Fibroblast of lung (primary cell): ENCODE measurements around the gene PIK3IP1. TPM values are rescaled to one million over a fixed set of nuclear protein-coding genes. Genes with fewer than 3 reads are reported as not detected.

Experiments
- DNase-seq, 2 donors: peaks; one replicate each; pipeline versions ENCODE4 v3.0.0 to v3.0.0-alpha.2; 2010; ENCODE audit warnings: low read depth in 2 of 2
- H2AFZ ChIP-seq: 2 replicates; pipeline ENCODE4 v1.5.1; 2012; ENCODE audit warnings: low read length, control low read depth, inconsistent platforms
- H3K27ac ChIP-seq: 2 replicates; pipeline ENCODE4 v1.5.1; 2011; ENCODE audit warnings: low read length, control low read depth; ENCODE audit not compliant: insufficient read depth
- H3K27me3 ChIP-seq: 2 replicates; pipeline ENCODE4 v1.5.1; 2011; ENCODE audit warnings: mild to moderate bottlenecking, low read length; ENCODE audit not compliant: control insufficient read depth, insufficient read depth
- H3K36me3 ChIP-seq: 2 replicates; pipeline ENCODE4 v1.5.1; 2011; ENCODE audit warnings: low read length; ENCODE audit not compliant: control insufficient read depth, insufficient read depth
- H3K4me1 ChIP-seq: 2 replicates; pipeline ENCODE4 v1.5.1; 2011; ENCODE audit warnings: low read length; ENCODE audit not compliant: control insufficient read depth, insufficient read depth; ENCODE audit errors: extremely low read depth
- H3K4me2 ChIP-seq: 2 replicates; pipeline ENCODE4 v1.5.1; 2011; ENCODE audit warnings: low read length, control low read depth; ENCODE audit not compliant: insufficient read depth; ENCODE audit errors: extremely low read depth
- H3K4me3 ChIP-seq, 4 experiments: fragments of 200-600 bp in 1 of 4; sonication (generic) in 1 of 4; replicated peaks in 1 of 4; 2 replicates each; pipeline ENCODE4 v1.5.1; 2011 to 2016; ENCODE audit warnings: low read length in 4 of 4, low read depth in 3 of 4, mild to moderate bottlenecking in 3 of 4, control low read depth in 2 of 4, inconsistent platforms in 1 of 4, mixed read lengths in 1 of 4; ENCODE audit not compliant: insufficient read depth in 1 of 4; ENCODE audit errors: control extremely low read depth in 1 of 4
- H3K79me2 ChIP-seq: 2 replicates; pipeline ENCODE4 v1.5.1; 2012; ENCODE audit warnings: mild to moderate bottlenecking, low read length, inconsistent platforms; ENCODE audit not compliant: control insufficient read depth, insufficient read depth
- H3K9ac ChIP-seq: 2 replicates; pipeline ENCODE4 v1.5.1; 2011; ENCODE audit warnings: mild to moderate bottlenecking, low read length, control low read depth; ENCODE audit not compliant: insufficient read depth
- H3K9me3 ChIP-seq: 2 replicates; pipeline ENCODE4 v1.5.1; 2012; ENCODE audit warnings: low read depth, low read length; ENCODE audit not compliant: control insufficient read depth, insufficient read depth
- H4K20me1 ChIP-seq: 2 replicates; pipeline ENCODE4 v1.5.1; 2011; ENCODE audit warnings: low read length; ENCODE audit not compliant: control insufficient read depth, insufficient read depth; ENCODE audit errors: extremely low read depth
- CTCF ChIP-seq, 2 donors: IDR thresholded peaks in 1 of 2; conservative IDR thresholded peaks in 1 of 2; 1 replicate in 1 of 2; 2 replicates in 1 of 2; pipeline ENCODE4 v1.5.1; 2011 to 2012; ENCODE audit warnings: low read length in 2 of 2, control low read depth in 1 of 2, inconsistent platforms in 1 of 2, low read depth in 1 of 2, mild to moderate bottlenecking in 1 of 2
- EZH2 ChIP-seq: IDR thresholded peaks from 2 replicates; pipeline ENCODE4 v1.5.1; 2012; ENCODE audit warnings: low read length, control low read depth, mild to moderate bottlenecking; ENCODE audit errors: missing control alignments
- polyA plus RNA-seq, 2 donors: library from polyadenylated mRNA; depleted of rRNA in 1 of 2; stranded (reverse) in 1 of 2; unstranded in 1 of 2; fragments of >200 nt; gene quantifications; 2 replicates each; pipeline ENCODE4 v1.2.1, GENCODE V29; 2011 to 2012; ENCODE audit warnings: missing spikeins in 1 of 2
- total RNA-seq: library from RNA; depleted of rRNA; stranded (reverse); fragments of >200 nt; gene quantifications from 2 replicates; pipeline ENCODE4 v1.2.1, GENCODE V29; 2014

The PIK3IP1 gene
- total and polyA plus RNA-seq, 2 donors (not counting 1 experiment from before 2014, with no cell fraction given): 32.1 to 81.6 TPM

DNA sequence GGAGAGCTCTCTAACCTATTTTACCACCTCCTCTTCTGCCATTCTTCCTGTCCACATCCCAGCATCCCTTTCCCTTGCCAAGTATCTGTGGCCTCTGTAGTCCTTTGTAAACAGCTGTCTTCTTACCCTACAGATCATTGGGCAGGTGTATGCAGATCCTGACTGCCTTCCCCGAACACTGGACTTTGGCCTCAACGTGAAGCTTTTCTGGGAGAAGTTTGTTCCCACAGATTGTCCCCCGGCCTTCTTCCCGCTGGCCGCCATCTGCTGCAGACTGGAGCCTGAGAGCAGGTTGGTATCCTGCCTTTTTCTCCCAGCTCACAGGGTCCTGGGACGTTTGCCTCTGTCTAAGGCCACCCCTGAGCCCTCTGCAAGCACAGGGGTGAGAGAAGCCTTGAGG lies 17.3 kb downstream of the PIK3IP1 start:
- Histone ChIP-seq H3K4me3 (no peak overlapping the region), H2AFZ (no peak overlapping the region), H3K36me3 (peaks cover 16% of the 10 kb centered on the region)

GRCh38 chr22:31274017-31274416 lies 18.3 kb downstream of the PIK3IP1 start:
- TF ChIP-seq CTCF (conservative IDR thresholded peaks at IDR 0.05 in 1 of 2, IDR thresholded peaks at IDR 0.05 in 1 of 2; ENCODE audit: low read depth in 1 of 2, low read length in 2 of 2) (no peak), EZH2 (no peak)
- H3K4me3 ChIP-seq: no peak overlapping the region
- no peaks in the 10 kb centered on the region for H3K4me1 ChIP-seq
- H4K20me1 ChIP-seq: no peaks in the 10 kb centered on the region
- H3K36me3 ChIP-seq: peaks cover 16% of the 10 kb centered on the region
- no peaks in the 10 kb centered on the region for H3K9me3 ChIP-seq
- H2AFZ ChIP-seq: no peak overlapping the region
- H3K79me2 ChIP-seq: no peaks in the 10 kb centered on the region
- no peaks in the 10 kb centered on the region for H3K27me3 ChIP-seq
- H3K27ac ChIP-seq: no peak overlapping the region
- no peak overlapping the region for H3K9ac ChIP-seq
- H3K4me2 ChIP-seq: no peak overlapping the region
- DNase-seq: no peak

More for the DNA sequence above, 17.3 kb downstream of the PIK3IP1 start:
- Histone ChIP-seq H3K27ac (no peak overlapping the region), H3K4me2 (no peak overlapping the region), H3K4me1 (no peaks in the 10 kb centered on the region), H3K9me3 (no peaks in the 10 kb centered on the region), H3K79me2 (no peaks in the 10 kb centered on the region), H3K9ac (no peak overlapping the region), H4K20me1 (no peaks in the 10 kb centered on the region), H3K27me3 (no peaks in the 10 kb centered on the region)
- TF ChIP-seq CTCF (conservative IDR thresholded peaks at IDR 0.05 in 1 of 2, IDR thresholded peaks at IDR 0.05 in 1 of 2; ENCODE audit: low read depth in 1 of 2, low read length in 2 of 2) (no peak), EZH2 (no peak)
- DNase-seq: no peak

DNA sequence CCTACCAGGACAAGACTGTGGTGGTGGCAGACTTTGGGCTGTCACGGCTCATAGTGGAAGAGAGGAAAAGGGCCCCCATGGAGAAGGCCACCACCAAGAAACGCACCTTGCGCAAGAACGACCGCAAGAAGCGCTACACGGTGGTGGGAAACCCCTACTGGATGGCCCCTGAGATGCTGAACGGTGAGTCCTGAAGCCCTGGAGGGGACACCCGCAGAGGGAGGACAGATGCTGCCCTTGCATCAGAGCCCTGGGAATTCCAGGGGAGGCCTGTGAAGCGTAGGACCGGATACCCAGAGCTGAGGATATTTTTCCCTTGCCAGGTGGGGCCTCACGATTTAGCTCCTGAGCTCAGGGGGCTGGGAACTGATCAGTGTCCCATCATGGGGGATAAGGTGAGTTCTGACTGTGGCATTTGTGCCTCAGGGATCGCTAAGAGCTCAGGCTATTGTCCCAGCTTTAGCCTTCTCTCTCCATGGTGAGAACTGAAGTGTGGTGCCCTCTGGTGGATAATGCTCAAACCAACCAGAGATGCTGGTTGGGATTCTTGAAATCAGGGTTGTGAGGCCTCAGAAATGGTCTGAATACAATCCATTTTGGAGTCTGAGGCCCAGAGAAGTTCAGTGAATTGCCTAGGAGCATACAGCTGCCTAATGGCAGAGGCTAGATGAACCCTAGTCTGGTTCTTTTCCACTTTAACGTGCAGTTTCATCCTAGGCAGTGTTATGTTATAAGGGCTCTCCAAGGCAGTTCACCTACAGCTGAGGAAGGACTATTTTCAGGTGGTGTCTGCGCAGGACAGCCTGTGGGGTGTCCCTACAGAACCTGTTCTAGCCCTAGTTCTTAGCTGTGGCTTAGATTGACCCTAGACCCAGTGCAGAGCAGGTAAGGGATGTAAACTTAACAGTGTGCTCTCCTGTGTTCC lies 19.5 kb downstream of the PIK3IP1 start:
- Histone ChIP-seq H3K27me3 (no peaks in the 10 kb centered on the region), H3K9me3 (no peaks in the 10 kb centered on the region), H4K20me1 (no peaks in the 10 kb centered on the region), H3K4me3 (no peak overlapping the region), H2AFZ (no peak overlapping the region), H3K27ac (no peak overlapping the region), H3K9ac (no peak overlapping the region), H3K4me2 (no peak overlapping the region), H3K36me3 (peaks cover 13% of the 10 kb centered on the region), H3K4me1 (no peaks in the 10 kb centered on the region), H3K79me2 (no peaks in the 10 kb centered on the region)
- peak; percentile 39 to 70 for DNase-seq
- TF ChIP-seq EZH2: no peak
- TF ChIP-seq CTCF (conservative IDR thresholded peaks at IDR 0.05 in 1 of 2, IDR thresholded peaks at IDR 0.05 in 1 of 2; ENCODE audit: low read depth in 1 of 2, low read length in 2 of 2): peak; percentile 66 to 83
